ENCODE measurements around the gene NCAM2. TPM values are rescaled to one million over a fixed set of nuclear protein-coding genes. Genes with fewer than 3 reads are reported as not detected.

The NCAM2 gene
- total and polyA plus RNA-seq, 2 experiments from 2014 or later: 0.36 to 0.83 TPM

DNA sequence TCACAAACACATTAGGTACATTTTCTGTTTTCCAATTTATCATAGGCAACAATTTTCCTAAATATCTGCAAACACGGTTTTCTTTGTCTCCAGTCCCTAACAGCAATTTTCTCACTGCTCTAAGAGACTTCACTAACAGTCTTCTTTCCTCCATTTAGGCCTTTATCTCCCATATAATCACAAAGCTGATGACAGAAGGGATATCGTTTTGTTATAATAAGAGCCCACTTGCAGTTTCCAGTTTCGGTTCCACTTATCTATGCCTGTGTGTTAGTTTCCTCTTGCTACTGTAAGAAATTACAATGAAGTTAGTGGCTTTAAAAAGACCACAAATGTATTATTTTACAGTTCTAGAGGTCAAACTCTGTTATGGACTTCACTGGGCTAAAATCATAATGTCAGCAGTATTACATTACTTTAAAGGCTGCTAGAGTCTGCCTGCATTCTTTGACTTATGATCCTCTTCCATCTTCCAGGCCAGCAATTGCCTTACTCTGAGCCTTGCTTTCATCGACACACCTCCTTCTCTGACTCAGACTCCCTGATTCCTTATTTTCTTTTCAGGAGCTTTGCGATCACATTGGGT, 549.3 kb downstream of the NCAM2 start:
- H3K4me3 ChIP-seq: no peak overlapping the region
- DNase-seq (ENCODE audit: low spot score) (no peak), ATAC-seq (no peak)
- H3K9me2 ChIP-seq (ENCODE audit: insufficient read depth): no peaks in the 10 kb centered on the region
- no peak overlapping the region for H2AFZ ChIP-seq
- no peak for TF ChIP-seq POLR2AphosphoS5 (IDR thresholded peaks at IDR 0.05; ENCODE audit: low read depth)
- no peak overlapping the region for H3K4me2 ChIP-seq
- H3K4me1 ChIP-seq (ENCODE audit: insufficient read depth): no peaks in the 10 kb centered on the region
- Mint-ChIP-seq H3K36me3 (ENCODE audit: low read depth) (no peaks in the 10 kb centered on the region), H3K27ac (no peak overlapping the region; the same call in 1 of the 2 replicates), H3K27me3 (ENCODE audit: insufficient read depth, low read depth, poor library complexity) (no peaks in the 10 kb centered on the region), H3K4me1 (no peaks in the 10 kb centered on the region), H3K9me3 (no peaks in the 10 kb centered on the region; the same call in 2 of the 3 replicates), H3K4me3 (no peak overlapping the region)
- H3K27me3 ChIP-seq (ENCODE audit: insufficient read depth): no peaks in the 10 kb centered on the region
- H3K79me2 ChIP-seq (replicated peaks; ENCODE audit: insufficient read depth): no peaks in the 10 kb centered on the region
- no peaks in the 10 kb centered on the region for H3F3A ChIP-seq (replicated peaks; ENCODE audit: low read depth)
- H3K27ac ChIP-seq (ENCODE audit: low read depth): no peak overlapping the region
- no peaks in the 10 kb centered on the region for H3K36me3 ChIP-seq (ENCODE audit: insufficient read depth)
- H4K20me1 ChIP-seq (replicated peaks; ENCODE audit: insufficient read depth): no peaks in the 10 kb centered on the region

DNA sequence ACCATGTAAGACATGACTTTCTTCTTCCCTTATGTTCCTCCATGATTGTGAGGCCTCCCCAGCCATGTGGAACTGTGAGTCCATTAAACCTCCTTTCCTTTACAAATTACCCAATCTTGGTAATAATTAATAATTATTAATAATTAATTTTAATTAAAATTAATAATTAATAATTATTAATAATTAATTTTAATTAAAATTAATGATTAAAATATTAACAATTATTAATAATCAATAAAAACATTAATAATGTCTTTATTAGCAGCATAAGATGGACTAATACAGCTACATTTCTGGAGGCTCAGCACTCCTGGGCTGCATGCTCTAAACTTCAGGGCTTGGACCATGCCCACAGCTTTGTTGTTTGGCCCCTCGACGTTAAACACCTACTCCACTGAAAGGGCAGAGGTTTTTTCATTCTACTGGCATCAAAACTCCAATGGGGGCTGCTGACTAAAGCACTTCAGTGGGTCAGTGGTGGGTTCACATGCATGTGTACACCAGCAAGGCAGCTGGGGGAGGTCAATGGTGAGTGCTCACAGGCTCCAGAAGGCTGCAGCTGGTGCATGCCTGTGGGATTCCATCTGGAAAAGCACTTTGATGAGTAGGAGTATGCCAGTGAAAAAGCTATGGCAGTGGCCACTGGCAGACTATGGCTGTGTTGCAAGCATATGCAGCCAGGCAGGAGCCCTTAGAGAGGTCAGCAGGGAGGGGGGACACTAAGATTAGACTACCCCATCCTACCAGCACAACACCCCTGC, 561.3 kb downstream of the NCAM2 start:
- Mint-ChIP-seq H3K4me3 (no peak overlapping the region), H3K4me1 (no peaks in the 10 kb centered on the region), H3K9me3 (peaks cover 24% of the 10 kb centered on the region), H3K27ac (no peak overlapping the region), H3K36me3 (ENCODE audit: low read depth) (peaks cover 10% of the 10 kb centered on the region), H3K27me3 (ENCODE audit: insufficient read depth, low read depth, poor library complexity) (peaks cover 2% of the 10 kb centered on the region)
- no peaks in the 10 kb centered on the region for H3F3A ChIP-seq (replicated peaks; ENCODE audit: low read depth)
- H3K9me2 ChIP-seq (ENCODE audit: insufficient read depth): peaks cover 6% of the 10 kb centered on the region; the same call in 1 of the 2 replicates
- H3K4me2 ChIP-seq: no peak overlapping the region
- H2AFZ ChIP-seq: no peak overlapping the region
- H3K27me3 ChIP-seq (ENCODE audit: insufficient read depth): no peaks in the 10 kb centered on the region
- no peak for ATAC-seq
- no peak overlapping the region for H3K27ac ChIP-seq (ENCODE audit: low read depth)
- no peak overlapping the region for H3K4me3 ChIP-seq
- H3K79me2 ChIP-seq (replicated peaks; ENCODE audit: insufficient read depth): no peaks in the 10 kb centered on the region
- H3K4me1 ChIP-seq (ENCODE audit: insufficient read depth): no peaks in the 10 kb centered on the region
- no peaks in the 10 kb centered on the region for H4K20me1 ChIP-seq (replicated peaks; ENCODE audit: insufficient read depth)
- H3K36me3 ChIP-seq (ENCODE audit: insufficient read depth): peaks cover 5% of the 10 kb centered on the region; the same call in 1 of the 2 replicates
- DNase-seq (ENCODE audit: low spot score): no peak
- TF ChIP-seq CREB1 (CRISPR knock-in tag; IDR thresholded peaks at IDR 0.05; ENCODE audit: low read depth) (no peak), ZNF114 (CRISPR knock-in tag; IDR thresholded peaks at IDR 0.05) (no peak), ZNF331 (CRISPR knock-in tag; IDR thresholded peaks at IDR 0.05; ENCODE audit: low read depth) (no peak), NANOG (IDR thresholded peaks at IDR 0.05; ENCODE audit: borderline replicate concordance) (no peak), STAT1 (IDR thresholded peaks at IDR 0.05; ENCODE audit: unreplicated experiment) (no peak), EZH2 (IDR thresholded peaks at IDR 0.05; ENCODE audit: low read depth, unreplicated experiment) (no peak)
- TF ChIP-seq, protein P1, sequence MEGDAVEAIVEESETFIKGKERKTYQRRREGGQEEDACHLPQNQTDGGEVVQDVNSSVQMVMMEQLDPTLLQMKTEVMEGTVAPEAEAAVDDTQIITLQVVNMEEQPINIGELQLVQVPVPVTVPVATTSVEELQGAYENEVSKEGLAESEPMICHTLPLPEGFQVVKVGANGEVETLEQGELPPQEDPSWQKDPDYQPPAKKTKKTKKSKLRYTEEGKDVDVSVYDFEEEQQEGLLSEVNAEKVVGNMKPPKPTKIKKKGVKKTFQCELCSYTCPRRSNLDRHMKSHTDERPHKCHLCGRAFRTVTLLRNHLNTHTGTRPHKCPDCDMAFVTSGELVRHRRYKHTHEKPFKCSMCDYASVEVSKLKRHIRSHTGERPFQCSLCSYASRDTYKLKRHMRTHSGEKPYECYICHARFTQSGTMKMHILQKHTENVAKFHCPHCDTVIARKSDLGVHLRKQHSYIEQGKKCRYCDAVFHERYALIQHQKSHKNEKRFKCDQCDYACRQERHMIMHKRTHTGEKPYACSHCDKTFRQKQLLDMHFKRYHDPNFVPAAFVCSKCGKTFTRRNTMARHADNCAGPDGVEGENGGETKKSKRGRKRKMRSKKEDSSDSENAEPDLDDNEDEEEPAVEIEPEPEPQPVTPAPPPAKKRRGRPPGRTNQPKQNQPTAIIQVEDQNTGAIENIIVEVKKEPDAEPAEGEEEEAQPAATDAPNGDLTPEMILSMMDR (conservative IDR thresholded peaks at IDR 0.05; ENCODE audit: low read depth in 2 of 2): no peak
- TF ChIP-seq, protein P2, sequence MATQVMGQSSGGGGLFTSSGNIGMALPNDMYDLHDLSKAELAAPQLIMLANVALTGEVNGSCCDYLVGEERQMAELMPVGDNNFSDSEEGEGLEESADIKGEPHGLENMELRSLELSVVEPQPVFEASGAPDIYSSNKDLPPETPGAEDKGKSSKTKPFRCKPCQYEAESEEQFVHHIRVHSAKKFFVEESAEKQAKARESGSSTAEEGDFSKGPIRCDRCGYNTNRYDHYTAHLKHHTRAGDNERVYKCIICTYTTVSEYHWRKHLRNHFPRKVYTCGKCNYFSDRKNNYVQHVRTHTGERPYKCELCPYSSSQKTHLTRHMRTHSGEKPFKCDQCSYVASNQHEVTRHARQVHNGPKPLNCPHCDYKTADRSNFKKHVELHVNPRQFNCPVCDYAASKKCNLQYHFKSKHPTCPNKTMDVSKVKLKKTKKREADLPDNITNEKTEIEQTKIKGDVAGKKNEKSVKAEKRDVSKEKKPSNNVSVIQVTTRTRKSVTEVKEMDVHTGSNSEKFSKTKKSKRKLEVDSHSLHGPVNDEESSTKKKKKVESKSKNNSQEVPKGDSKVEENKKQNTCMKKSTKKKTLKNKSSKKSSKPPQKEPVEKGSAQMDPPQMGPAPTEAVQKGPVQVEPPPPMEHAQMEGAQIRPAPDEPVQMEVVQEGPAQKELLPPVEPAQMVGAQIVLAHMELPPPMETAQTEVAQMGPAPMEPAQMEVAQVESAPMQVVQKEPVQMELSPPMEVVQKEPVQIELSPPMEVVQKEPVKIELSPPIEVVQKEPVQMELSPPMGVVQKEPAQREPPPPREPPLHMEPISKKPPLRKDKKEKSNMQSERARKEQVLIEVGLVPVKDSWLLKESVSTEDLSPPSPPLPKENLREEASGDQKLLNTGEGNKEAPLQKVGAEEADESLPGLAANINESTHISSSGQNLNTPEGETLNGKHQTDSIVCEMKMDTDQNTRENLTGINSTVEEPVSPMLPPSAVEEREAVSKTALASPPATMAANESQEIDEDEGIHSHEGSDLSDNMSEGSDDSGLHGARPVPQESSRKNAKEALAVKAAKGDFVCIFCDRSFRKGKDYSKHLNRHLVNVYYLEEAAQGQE (IDR thresholded peaks at IDR 0.05; ENCODE audit: unreplicated experiment): no peak

Data from GM23338 (cell line).